B cell (primary cell): Measurements from ENCODE around the gene PDLIM7. TPM values are rescaled to one million over a fixed set of nuclear protein-coding genes. Genes with fewer than 3 reads are reported as not detected.

ENCODE experiments used
- ATAC-seq: fragments of 200-7000 bp; cut with Tn5 transposase; one replicate; pipeline ENCODE4 v1.10.0; 2021; ENCODE audit warnings: low read depth, mild to moderate bottlenecking, moderate number of reproducible peaks, moderate library complexity
- CTCF ChIA-PET: fragments of 350-600 bp; sonication (Branson Sonifier 250); formaldehyde crosslinking; loops from one replicate; lab custom pipeline; 2021; ENCODE audit warnings: antibody characterized with exemption, inconsistent platforms; lab: Charles Lee
- POLR2A ChIA-PET: fragments of 350-600 bp; sonication (Branson Sonifier 250); formaldehyde crosslinking; loops from one replicate; lab custom pipeline; 2021; ENCODE audit warnings: antibody characterized with exemption; lab: Charles Lee
- DNase-seq: peaks from one replicate; pipeline ENCODE4 v3.0.0; 2013
- H2AFZ ChIP-seq: 2 replicates; pipeline ENCODE4 v1.6.1; 2012; ENCODE audit warnings: mild to moderate bottlenecking, low read depth, low read length; ENCODE audit not compliant: insufficient read depth, poor library complexity, severe bottlenecking
- H3K27ac ChIP-seq, 2 donors: 1 replicate in 1 of 2; 2 replicates in 1 of 2; pipeline ENCODE4 v1.5.1; 2012 to 2013; ENCODE audit warnings: low read length in 2 of 2, mild to moderate bottlenecking in 2 of 2, moderate library complexity in 1 of 2
- H3K27me3 ChIP-seq, 4 experiments: fragments of 200-600 bp in 1 of 4; sonication (generic) in 1 of 4; replicated peaks in 1 of 4; 1 replicate in 2 of 4; 2 replicates in 2 of 4; pipeline versions ENCODE4 v1.6.1 to v1.7.0; 2013 to 2016; ENCODE audit warnings: low read length in 3 of 4, mild to moderate bottlenecking in 2 of 4, mixed read lengths in 1 of 4, moderate library complexity in 1 of 4; ENCODE audit not compliant: insufficient read depth in 4 of 4, control insufficient read depth in 3 of 4; ENCODE audit errors: control extremely low read depth in 1 of 4
- H3K36me3 ChIP-seq, 2 experiments: replicated peaks in 1 of 2; 1 replicate in 1 of 2; 2 replicates in 1 of 2; pipeline versions ENCODE4 v1.6.1 to v1.7.1; 2013; ENCODE audit warnings: low read length in 1 of 2; ENCODE audit not compliant: insufficient read depth in 2 of 2, control insufficient read depth in 1 of 2; ENCODE audit errors: control extremely low read depth in 1 of 2, extremely low read depth in 1 of 2
- H3K4me1 ChIP-seq, 2 donors: fragments of 200-600 bp in 1 of 2; sonication (generic) in 1 of 2; 1 replicate in 1 of 2; 2 replicates in 1 of 2; pipeline versions ENCODE4 v1.5.1 to v1.6.1; 2013 to 2017; ENCODE audit warnings: low read length in 2 of 2; ENCODE audit not compliant: control insufficient read depth in 2 of 2, insufficient read depth in 2 of 2
- H3K4me2 ChIP-seq: replicated peaks from 2 replicates; pipeline ENCODE3; 2012; ENCODE audit warnings: mild to moderate bottlenecking, low read depth, low read length; ENCODE audit not compliant: poor library complexity, severe bottlenecking
- H3K4me3 ChIP-seq, 5 experiments: fragments of 200-600 bp in 1 of 5; sonication (generic) in 1 of 5; 1 replicate in 3 of 5; 2 replicates in 2 of 5; pipeline versions ENCODE4 v1.5.1 to v1.7.0; 2011 to 2016; ENCODE audit warnings: low read length in 4 of 5, mild to moderate bottlenecking in 4 of 5, low read depth in 2 of 5, control low read depth in 1 of 5, moderate library complexity in 1 of 5; ENCODE audit not compliant: insufficient read depth in 1 of 5; ENCODE audit errors: control extremely low read depth in 1 of 5, extremely low read depth in 1 of 5
- H3K79me2 ChIP-seq: fragments of 200-600 bp; sonication (generic); one replicate; pipeline ENCODE4 v1.6.0; 2016; ENCODE audit warnings: low read length; ENCODE audit not compliant: control insufficient read depth, insufficient read depth
- H3K9ac ChIP-seq: fragments of 200-600 bp; sonication (generic); 2 replicates; pipeline ENCODE4 v1.6.1; 2017; ENCODE audit warnings: mild to moderate bottlenecking, low read length, moderate library complexity
- H3K9me3 ChIP-seq, 3 donors: one replicate each; pipeline versions ENCODE4 v1.6.1 to v1.7.1; 2013; ENCODE audit warnings: low read length in 2 of 3; ENCODE audit not compliant: control insufficient read depth in 2 of 3, insufficient read depth in 1 of 3; ENCODE audit errors: control extremely low read depth in 1 of 3
- H4K20me1 ChIP-seq: 2 replicates; pipeline ENCODE4 v1.6.0; 2012; ENCODE audit warnings: mild to moderate bottlenecking, low read length; ENCODE audit not compliant: insufficient read depth, control insufficient read depth, poor library complexity, severe bottlenecking
- H3K27ac Mint-ChIP-seq: one replicate; pipeline ENCODE4 v1.8.0; 2021; ENCODE audit warnings: mixed read lengths
- H3K27me3 Mint-ChIP-seq: one replicate; pipeline ENCODE4 v1.8.0; 2021; ENCODE audit warnings: mixed read lengths
- H3K4me1 Mint-ChIP-seq: one replicate; pipeline ENCODE4 v1.8.0; 2021; ENCODE audit warnings: mixed read lengths
- H3K4me3 Mint-ChIP-seq: one replicate; pipeline ENCODE4 v1.8.0; 2021; ENCODE audit warnings: mixed read lengths
- H3K9me3 Mint-ChIP-seq: one replicate; pipeline ENCODE4 v1.8.0; 2022; ENCODE audit warnings: mixed read lengths; ENCODE audit not compliant: insufficient read depth
- EZH2 ChIP-seq: IDR thresholded peaks from 2 replicates; pipeline ENCODE4 v1.6.1; 2012; ENCODE audit warnings: borderline replicate concordance, low read depth, mild to moderate bottlenecking, moderate library complexity, low read length; ENCODE audit not compliant: insufficient read depth, poor library complexity, severe bottlenecking
- WGBS: methylation state at CpG from one replicate; pipeline ENCODE4 v1.1.5; 2013; ENCODE audit warnings: missing lambda C conversion rate; ENCODE audit not compliant: insufficient coverage; 5-methylcytosine and 5-hydroxymethylcytosine counted together
- intact Hi-C: fragments of 100-400 bp; cut with micrococcal nuclease; formaldehyde crosslinking; loops from one replicate; pipeline ENCODE4 v1.10.0; 2022
- polyA plus RNA-seq: library from polyadenylated mRNA; depleted of rRNA; stranded (reverse); fragments of >200 nt; gene quantifications from 2 replicates; pipeline ENCODE4 v1.2.3, GENCODE V29; 2012
- total RNA-seq, 2 donors: library from RNA; stranded (reverse); fragments of 120-200 nt in 1 of 2; gene quantifications; 1 replicate in 1 of 2; 2 replicates in 1 of 2; pipeline versions ENCODE4 v1.2.3 to v1.2.4, GENCODE V29; 2013 to 2022
- TF ChIP-seq, protein P1 (sequence below): fragments of 200-600 bp; IDR thresholded peaks from one replicate; pipeline ENCODE4 v1.8.0; 2022; ENCODE audit warnings: antibody characterized with exemption, mild to moderate bottlenecking

The PDLIM7 gene
- total and polyA plus RNA-seq, 2 donors (not counting 1 experiment from before 2014, with no cell fraction given): 23.9 to 25.8 TPM

DNA sequence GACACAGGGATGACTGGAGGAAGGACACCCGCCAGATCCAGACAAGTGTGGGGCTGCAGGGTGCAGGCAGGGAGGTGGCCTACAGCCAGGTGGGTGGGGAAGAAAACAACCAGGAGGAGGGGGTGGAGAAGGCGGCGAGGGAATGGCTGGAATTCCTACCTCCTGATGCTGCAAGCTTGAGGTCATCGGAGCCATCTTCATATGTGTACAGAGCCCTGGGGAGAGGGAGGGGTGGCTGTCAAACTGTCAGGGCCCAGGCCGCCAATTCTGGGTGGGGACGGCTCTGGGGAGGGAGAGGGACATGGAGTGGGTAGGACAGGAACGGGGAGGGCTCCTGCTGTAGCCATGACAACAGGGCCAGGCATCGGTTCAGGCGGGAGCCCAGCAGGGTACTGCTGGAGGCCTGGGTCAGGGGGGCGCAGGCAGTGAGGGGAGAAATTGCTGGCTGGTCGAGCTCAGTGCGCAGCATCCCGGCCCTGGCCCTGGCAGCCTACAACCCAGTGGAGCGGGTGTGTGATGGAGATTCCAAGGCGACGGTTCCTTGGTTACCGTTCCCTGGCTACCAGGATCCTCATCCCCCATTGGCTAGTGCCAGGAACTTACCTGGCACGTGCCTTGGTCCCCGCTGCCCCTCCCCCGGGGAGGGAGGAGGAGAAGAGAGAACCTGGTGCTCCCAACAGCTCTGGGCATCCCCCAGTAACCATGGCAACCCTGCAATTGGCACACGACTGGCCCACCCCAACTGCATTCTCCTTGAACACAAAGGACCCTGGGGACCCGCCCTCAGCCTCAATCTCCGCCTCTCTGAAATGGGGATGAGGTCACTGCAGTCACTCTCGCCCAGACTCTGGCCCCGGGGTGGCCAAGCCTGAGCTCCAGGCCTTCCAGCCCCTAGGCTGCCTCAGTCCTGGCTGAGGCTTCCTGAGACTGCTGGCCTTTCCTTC is 28.4 kb downstream of the PDLIM7 start:
- DNase-seq: no peak
- Mint-ChIP-seq H3K27me3 (peaks cover 9% of the 10 kb centered on the region), H3K9me3 (peaks cover 2% of the 10 kb centered on the region), H3K4me3 (no peak overlapping the region), H3K27ac (no peak overlapping the region), H3K4me1 (peaks cover 5% of the 10 kb centered on the region)
- ChIA-PET POLR2A (no interaction called here), CTCF (interaction anchor here (1.0 to 1.5 kb wide), 3 partner anchors 64 to 78 kb away, joined by 4 read pairs; no protein-coding TSS in a partner anchor)
- WGBS: 91% methylated on average over 19 of the region's 25 CpGs
- Histone ChIP-seq H3K27me3 (peaks cover 0 to 19% (median 6%) of the 10 kb centered on the region in 4 experiments), H3K9me3 (no peaks in the 10 kb centered on the region), H4K20me1 (peaks cover 11% of the 10 kb centered on the region), H3K9ac (no peak overlapping the region), H3K4me3 (no peak overlapping the region), H3K27ac (no peak overlapping the region), H2AFZ (no peak overlapping the region), H3K4me2 (no peak overlapping the region), H3K36me3 (no peaks in the 10 kb centered on the region), H3K79me2 (no peaks in the 10 kb centered on the region), H3K4me1 (peaks cover 7 to 9% of the 10 kb centered on the region in 2 donors)
- ATAC-seq: no peak
- intact Hi-C loops: no loop called here
- no peak for TF ChIP-seq EZH2
- TF ChIP-seq, protein P1, sequence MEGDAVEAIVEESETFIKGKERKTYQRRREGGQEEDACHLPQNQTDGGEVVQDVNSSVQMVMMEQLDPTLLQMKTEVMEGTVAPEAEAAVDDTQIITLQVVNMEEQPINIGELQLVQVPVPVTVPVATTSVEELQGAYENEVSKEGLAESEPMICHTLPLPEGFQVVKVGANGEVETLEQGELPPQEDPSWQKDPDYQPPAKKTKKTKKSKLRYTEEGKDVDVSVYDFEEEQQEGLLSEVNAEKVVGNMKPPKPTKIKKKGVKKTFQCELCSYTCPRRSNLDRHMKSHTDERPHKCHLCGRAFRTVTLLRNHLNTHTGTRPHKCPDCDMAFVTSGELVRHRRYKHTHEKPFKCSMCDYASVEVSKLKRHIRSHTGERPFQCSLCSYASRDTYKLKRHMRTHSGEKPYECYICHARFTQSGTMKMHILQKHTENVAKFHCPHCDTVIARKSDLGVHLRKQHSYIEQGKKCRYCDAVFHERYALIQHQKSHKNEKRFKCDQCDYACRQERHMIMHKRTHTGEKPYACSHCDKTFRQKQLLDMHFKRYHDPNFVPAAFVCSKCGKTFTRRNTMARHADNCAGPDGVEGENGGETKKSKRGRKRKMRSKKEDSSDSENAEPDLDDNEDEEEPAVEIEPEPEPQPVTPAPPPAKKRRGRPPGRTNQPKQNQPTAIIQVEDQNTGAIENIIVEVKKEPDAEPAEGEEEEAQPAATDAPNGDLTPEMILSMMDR: no peak

DNA sequence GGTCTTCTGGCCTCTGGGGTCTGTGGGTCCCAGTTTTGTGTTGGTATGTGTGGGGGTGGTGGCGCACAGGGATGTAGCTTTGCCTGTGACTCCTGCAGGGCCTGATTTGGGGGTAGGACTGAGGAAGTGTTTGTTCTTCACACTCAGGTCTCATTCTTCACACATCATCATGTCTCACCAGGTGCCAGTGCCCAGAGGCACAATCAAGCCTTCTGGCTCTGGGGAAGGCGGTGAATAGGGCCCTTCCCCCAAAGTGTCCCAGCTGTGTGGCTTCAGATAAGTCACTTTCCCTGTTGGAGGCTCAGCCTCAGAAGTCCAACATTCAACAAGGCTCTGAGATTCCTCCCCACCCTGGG is 29.1 kb downstream of the PDLIM7 start:
- ATAC-seq: no peak
- H3K9ac ChIP-seq: no peak overlapping the region
- ChIA-PET CTCF (interaction anchor here (1.1 kb wide), 1 partner anchor 78 kb away, joined by 4 read pairs; no protein-coding TSS in a partner anchor), POLR2A (no interaction called here)
- intact Hi-C loops: no loop called here
- no CpG with 5 or more reads among the region's 2 CpGs for WGBS
- no peak overlapping the region for H3K4me3 ChIP-seq
- no peak overlapping the region for H3K27ac ChIP-seq
- peaks cover 11% of the 10 kb centered on the region for H4K20me1 ChIP-seq
- no peaks in the 10 kb centered on the region for H3K9me3 ChIP-seq
- H3K27me3 Mint-ChIP-seq: peaks cover 8% of the 10 kb centered on the region
- H3K4me1 ChIP-seq: peaks cover 7 to 9% of the 10 kb centered on the region in 2 donors
- no peak overlapping the region for H3K4me3 Mint-ChIP-seq
- no peak overlapping the region for H2AFZ ChIP-seq
- H3K27ac Mint-ChIP-seq: no peak overlapping the region
- peaks cover 0 to 17% (median 5%) of the 10 kb centered on the region in 4 experiments for H3K27me3 ChIP-seq
- H3K36me3 ChIP-seq: no peaks in the 10 kb centered on the region
- H3K9me3 Mint-ChIP-seq: peaks cover 2% of the 10 kb centered on the region
- DNase-seq: no peak
- H3K4me2 ChIP-seq: no peak overlapping the region
- TF ChIP-seq, protein P1: no peak
- no peak for TF ChIP-seq EZH2
- H3K79me2 ChIP-seq: no peaks in the 10 kb centered on the region
- H3K4me1 Mint-ChIP-seq: peaks cover 3% of the 10 kb centered on the region
